NCI-H510A (cell line): Measurements from ENCODE around the gene HIVEP3.

Experiments used
- DNase-seq: peaks from one replicate; lab custom pipeline; 2025; lab: John Stamatoyannopoulos, UW

Gene HIVEP3

DNA sequence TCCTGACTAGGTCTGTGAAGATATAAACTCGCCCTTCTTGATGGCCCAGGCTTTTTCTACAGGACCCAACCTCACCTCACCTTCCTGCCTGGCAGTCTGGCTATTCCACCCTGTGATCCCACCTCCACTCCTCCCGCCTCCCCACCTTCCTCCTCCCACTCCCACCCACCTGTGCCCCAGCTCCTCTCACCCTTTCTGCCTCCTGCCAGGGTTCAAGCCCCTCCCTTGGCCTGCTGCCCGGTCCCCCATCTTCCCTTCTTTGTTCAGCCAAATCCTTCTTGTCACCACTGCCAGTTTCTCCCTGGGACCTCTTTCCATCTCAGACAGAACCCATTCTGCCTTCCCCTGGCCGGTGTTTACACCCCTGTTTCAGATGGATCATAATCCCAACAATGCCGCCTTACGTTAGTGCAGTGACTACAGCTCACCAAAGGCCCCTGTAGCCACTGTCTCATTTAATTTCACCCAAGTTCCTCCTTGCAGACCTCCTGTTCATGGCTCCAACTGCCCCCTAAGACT lies 306.7 kb downstream of the HIVEP3 start:
- no peak for DNase-seq

DNA sequence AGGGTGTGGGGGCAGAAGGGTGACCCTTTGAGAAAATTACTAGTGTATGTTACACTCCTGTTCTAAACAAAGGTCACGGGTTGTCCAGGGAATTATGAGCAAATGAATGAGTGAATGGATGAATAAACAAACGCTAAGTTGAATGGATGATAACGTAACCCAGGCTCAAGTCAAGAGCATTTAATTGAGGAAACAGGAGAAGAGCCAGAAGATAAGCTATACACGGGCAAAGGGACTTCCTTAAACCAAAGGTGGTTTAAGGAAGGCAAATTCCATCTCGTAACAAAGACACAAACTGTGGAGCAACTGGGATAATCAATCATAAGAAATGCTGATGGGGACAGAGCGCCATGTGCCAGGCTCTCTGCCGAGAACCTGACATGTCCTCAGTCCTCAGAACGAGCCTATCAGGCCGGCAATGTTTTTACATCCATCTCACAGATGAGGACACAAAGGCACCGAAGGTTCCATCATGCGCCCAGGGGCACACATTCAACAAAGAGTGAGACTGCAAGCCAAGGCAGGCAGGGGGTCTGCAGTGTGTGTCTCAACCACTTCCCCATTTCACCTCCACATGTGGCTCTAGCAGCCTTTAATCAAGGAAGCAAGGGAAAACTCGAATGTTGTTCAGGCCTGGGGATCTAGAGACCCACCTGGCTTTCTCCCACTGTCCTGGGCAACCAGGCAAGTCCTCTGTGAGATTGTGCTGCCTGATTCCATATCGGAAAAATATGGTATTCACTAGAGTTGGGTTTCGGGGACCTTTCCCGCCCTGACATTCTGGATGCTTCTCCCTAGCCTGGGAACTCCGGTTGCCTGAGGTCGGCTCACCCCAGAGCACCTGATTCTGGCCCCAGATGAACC lies 307.4 kb downstream of the HIVEP3 start:
- DNase-seq: no peak

DNA sequence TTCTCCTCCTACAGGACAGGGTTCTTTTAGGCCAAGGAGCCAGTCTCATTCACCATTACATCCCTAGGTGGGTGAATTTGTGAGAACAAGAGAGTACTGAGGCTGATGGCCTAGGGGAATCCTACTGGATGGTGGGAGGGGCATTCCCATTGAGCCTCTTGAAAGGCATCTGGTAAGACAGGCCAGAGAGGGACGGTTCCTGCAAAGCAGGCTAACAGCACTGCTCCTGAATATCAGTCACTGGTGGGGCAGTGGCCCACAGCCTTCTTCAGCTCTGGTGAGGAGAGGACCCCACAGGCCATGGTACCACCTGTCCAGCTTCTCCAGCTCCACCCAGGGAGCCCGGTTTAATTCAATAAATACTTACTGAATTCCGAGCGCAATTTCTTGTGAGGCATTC lies 308.4 kb downstream of the HIVEP3 start:
- no peak for DNase-seq

DNA sequence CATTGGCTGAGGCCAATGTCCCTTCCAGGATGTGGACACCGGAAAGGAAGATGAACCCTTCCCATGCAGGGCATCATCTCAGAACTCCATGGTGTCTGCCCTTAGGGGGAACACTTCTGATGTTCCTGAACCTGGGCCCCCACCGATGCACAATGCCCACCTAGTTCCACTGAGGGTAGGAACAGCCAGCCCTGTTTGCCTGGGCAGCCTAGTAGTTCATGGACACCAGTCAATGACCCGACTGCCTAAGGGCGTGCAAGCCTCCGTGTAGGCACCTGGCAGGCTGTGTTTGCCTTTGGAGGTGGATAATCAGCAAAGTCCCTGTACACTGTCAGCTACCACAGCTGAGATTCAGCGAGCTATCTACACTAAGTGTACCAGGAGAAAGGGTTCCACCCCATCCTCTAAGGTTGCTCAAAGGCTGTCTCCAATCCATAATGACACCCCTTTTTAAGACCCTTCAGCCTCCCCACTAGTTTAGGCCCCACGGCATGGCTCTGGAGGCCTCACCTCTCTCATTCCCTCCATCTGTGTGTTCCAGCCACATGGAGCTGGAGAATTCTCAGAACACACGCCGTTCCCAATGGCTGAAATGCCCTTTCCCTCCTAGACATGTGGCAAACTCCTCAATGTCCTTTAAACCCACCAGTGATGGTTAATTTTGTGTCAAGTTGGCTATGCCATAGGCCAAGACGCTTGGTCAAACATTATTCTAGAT lies 309.4 kb downstream of the HIVEP3 start:
- no peak for DNase-seq

DNA sequence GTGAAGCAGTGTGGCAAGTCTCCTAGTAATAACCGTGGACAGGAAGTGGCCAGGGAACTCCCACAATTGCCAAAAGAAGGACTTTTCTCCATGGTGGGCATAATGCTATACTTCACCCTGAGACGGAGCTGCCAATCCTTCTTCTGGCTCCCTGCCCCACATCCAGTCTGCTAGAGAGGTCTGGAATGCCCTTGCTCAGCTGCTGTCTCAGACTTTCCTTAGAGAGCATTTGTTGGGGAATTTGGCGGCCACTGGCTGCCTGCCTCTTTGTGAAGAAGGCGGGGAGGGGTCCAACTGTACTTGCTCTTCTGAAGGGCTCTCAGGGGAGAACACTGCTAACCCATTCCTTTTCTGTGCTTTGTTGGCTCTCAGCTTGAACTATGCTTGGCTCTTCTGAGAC lies 310.5 kb downstream of the HIVEP3 start:
- DNase-seq: no peak

DNA sequence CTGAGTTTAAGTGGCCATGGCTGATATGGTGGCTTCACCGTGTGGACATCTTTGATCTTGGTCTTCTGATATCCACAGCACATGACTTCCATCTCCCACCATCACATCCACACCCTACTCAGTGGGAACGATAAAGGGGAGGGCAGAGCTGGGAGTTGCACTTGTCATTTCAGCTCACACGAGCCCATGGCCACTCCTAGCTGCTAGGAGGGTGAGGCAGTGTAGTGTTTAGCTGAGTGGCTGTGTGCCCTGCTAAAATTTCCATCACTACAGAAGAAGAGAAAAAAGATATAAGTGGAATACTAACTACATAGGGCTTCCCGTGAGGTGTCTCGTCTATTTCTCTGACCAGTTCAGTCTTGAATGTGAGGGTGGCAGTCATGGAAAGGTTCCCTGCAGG lies 310.9 kb downstream of the HIVEP3 start:
- DNase-seq: no peak

DNA sequence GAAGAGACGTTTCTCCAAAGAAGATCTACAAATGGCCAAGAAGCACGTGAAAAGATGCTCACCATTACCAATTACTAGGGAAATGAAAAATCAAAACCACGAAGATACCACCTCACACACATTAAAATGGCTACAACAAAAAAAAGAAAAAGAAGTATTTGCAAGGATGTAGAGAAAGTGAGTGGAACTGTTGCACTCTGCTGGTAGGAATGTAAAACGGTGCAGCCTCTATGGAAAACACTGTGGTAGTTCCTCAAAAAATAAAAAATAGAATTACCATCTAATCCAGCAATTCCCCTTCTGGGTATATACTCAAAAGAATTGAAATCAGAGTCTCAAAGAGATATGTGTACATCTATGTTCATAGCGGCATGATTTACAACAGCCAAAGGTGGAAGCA lies 318.8 kb downstream of the HIVEP3 start:
- no peak for DNase-seq

DNA sequence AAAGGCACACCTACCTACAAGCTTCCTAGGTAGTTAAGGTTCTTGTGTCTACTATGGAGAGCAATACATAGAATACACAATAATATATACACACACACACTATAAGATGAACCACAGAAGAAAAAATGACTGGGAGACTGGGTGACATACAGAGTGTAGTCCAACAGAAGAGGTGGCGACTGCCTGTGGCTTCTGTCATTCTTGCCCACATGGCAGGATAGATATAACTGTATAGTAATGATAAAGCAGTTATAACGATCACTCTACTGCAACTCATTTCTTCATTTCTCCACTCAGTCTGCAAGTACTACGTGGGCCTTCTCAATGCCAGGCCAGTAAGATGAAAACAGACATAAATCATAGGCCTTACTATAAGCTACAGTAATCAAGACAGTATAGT lies 320.4 kb downstream of the HIVEP3 start:
- DNase-seq: no peak

DNA sequence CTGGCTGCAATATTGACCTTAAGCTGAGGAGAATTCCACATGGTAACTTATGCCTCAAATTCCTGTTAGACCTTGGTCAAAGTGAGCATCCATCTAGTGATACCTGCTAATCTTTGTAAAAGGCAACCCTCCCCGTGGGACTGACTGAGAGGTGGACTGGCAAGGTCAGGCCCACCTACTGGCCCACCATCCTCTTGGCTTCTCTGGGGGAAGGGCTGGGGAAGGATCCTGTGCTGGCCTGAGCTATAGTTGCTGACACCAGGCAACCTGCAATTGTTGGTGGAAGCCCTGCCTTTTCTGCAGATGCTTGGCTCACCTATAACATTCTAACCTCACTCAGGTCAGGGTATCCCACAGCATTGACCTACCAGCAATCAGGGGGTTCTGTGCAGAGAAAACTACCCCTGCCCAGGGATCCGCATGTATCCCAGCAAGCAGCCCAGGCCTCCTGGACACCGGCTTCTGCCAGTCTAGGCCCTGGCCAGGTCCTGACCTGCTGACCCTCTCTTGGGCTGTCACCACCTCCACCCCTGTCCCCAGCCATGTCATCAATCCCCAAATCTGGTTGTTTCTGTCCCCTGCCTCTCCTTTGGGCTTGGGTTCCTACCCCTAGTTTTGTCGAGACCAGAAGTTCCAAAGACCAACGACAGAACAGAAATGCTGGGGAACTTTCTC lies 326.1 kb downstream of the HIVEP3 start:
- no peak for DNase-seq

DNA sequence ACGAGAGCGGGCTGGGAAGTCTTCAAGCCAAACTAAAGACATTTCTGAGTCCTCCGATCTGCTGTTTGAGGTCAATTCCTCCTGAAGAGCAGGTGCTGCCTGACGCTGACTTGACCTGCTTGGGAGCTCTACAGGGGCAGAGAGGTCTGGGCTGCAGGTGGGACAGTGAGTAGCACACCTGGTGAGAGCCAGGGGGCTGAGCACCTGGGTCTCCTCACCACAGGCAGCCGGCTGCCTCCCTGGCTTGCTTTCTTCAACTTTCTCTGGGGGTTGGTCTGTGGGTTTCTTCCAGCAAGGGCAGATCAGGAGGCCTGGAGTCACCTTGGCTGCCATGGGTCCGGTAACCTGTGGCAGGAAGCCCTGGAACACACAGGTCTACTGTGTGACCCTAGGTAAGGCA lies 326.8 kb downstream of the HIVEP3 start:
- DNase-seq: no peak

DNA sequence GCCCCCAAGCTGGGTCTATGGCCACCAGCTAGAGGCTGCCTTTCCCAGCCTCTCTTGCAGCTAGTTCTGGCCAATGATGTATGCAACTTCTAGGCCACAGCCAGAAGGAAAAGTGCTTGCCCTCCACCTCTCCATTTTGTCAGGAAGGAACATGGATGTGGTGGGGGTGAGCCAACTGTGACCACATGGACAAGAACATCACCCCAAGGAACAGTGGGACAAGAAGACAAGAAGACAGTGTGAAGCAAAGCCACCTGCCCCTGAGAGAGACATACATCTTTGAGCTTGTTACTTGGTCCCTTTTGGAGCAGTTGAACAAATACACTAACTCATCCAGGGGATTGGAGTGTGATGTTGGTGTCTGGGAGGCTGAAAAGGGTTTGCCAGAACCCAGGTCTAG lies 328.4 kb downstream of the HIVEP3 start:
- DNase-seq: no peak

DNA sequence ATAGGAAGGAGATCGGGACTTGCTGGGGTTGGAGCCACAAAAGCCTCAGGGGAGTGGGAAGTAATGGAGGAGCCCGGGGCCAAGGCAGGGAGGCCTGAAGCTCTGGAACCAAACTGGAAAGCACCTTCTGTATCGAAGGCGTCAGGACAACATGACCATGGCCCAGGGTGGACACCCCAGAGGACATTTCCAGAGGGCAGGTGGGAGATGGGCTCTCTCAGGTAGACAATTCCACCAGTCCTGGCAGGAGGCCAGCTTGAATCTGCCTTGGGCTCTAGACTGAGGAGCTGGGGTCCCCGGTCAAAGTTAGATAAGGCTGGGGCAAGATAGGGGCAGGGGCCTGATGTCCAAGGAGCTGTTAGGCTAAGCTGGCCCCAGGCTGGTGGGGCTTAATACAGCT lies 329.3 kb downstream of the HIVEP3 start:
- DNase-seq: no peak

DNA sequence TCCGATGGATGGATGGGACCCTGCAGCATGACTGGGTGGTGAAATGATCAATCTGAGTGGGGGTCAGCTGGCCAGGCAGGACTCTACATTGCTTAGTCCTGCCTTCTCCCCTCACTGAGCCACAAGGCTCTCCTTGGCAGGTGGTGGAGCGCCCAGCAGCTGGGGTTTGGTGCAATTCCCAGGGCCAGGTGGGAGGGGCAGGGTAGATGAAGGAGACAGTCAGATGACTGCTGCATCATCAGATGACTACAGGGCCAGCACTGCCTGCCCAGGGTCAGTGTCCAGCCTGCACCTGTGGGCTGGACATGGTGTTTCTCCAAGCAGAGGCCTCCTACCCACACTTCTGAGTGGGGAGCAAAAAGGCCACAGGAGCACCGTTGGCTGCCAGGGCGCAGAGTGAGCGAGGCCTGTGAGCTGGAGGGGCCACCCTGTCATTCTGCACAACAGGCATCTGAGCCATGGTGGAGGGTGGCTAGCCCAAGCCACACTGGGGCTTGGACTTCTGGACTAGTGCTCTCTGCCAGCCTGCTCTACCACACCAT lies 330.3 kb downstream of the HIVEP3 start:
- no peak for DNase-seq

DNA sequence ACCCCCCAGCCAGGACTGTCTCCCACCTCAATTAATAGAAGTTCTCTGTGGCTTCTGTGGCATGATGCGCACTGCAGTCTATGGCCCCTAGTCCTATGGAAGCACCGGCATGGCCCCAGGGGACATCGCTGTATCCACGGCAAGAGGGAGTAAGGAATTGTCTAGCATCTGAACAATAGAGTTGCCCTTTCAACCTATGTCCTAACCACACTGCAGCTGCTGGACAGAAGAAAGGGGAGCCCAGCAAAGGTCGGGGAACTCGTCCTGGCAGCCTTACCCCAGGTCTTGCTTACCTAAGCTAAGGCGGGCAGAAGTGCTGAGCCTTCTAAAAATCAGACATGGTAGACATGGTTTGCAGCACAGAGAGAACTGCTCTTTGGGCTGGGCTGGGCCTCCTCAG lies 330.9 kb downstream of the HIVEP3 start:
- DNase-seq: no peak

DNA sequence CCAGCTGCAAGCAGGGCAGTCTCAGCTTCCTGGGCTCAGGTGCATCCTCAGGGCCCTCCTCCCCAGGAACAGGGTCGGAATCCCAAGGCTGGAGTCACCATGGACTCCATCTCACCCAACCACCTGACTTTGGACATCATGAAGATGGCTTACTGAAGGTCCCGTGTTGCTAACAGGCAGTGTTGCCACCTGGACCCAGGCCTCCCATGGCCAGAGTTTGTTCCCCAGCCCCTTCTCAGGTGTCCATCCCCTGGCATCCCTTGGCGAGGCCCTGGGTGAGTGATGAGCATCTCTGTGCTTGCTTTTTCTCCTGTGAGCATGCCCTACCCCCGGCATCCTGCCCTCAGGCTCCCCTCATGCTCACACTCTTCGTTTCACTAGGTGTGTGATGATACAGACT lies 332.5 kb downstream of the HIVEP3 start:
- no peak for DNase-seq

DNA sequence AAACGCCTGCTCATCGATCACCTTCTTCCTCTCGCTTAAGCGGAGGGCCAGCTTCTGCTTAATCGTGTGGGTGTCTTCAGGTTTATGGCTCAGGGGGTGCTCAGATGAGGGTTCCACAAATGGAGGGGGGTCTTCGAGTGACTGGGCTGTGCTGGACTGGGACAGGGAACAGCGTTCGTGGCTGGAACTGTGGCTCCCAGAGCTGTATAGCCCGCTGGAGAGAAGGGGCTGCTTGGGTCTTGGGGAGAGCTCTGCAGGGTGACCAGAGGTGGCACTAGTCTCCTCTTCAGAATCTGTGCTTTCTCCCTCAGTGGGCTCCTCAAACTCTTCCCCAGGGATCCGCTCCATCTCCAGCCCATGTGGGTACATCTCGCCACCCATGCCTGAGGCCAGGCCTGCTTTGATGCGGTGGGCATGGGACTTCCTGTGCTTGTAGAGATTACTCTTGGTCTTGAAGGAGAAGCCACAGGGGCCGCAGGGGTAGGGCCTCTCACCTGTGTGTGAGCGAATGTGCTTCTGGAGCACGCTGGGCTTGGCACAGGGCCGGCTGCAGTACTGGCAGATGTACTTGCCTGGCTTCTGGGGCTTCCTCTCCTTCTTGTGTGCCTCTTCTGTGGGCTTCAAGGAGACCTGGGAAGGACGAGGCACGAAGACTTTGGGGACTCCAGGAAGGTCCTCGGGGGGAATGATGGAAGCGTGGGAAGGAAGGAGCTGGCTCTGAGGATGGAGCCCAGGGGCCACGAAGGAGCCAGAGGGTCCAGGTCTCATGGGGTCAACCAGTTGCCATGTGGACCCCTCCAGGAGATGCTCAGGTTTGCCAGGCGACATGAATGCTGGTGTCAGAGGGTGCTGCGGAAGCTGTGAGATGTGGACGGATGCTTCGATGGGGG lies 334.8 kb downstream of the HIVEP3 start:
- DNase-seq: no peak

DNA sequence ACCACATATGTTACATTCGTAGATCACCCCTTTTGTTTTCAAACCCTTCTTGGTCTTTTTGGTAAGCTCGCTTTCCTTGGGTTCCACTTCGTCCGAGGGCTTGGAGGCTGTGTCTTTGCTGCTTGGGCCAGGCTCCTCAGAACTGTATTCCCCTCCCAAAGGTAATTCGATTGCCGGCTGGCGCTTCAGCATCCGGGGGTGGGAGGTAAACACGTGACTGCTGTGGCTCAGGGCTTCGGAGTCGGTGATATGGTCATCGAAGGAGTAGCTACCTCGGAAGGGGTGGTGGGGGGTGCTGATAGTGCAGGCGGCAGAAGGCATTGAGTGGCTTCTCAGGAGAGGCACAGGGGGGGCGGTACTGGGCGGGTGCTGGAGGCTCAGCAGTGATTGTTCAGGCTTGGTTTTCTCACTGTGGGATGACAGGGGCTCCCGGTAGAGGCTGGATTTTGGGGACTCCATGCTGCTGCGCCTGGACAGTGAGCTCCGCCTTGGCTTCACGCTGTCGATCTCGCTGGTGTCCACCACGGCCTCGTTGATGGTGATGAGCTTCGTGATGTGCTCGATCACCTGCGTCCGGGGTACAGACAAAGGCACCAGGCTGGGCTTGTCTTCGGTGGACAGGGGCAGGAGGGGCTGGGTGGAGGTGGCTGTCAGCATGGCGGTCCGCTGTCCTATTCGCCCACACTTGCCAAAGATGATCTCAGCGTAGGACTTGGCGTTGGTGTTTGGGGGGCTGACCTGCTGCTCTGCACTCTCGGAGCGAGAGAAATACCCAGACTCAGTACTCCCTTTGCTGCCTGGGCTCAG lies 335.7 kb downstream of the HIVEP3 start:
- no peak for DNase-seq

DNA sequence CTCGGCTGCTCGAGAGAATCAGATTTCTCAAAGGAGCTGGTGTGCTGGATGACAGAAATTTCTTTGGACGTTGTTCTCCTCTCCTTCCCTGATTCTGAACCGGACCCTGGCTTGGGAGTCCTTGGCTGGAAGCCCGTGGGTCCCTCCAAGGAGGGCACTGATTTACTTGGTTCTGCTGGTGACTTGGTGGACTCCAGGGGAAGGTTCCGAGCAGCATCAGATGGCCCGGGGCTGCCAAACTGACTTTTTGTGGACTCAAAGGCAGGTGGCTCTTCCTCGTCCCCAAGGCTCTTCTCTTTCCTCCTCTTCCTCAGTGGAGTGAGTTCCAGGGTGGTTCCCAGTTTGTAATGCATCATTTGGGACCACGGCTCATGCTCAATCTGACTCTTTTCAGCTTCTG lies 336.4 kb downstream of the HIVEP3 start:
- no peak for DNase-seq

DNA sequence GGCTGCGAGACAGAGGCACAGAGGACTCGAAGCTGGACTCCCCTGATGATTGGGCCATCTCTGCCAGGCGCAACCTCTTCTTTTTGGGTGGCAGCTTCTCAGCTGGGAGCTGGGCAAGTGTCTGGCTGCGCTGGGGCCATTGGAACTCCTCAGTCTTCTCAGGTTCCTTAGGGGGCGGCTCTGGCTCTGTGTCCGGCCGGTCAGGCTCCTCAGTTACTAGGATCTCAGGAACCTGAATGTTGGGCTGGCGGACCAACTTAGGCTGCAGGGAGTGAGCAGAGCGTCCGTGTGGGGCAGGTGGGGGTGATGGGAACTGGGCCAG lies 336.8 kb downstream of the HIVEP3 start:
- no peak for DNase-seq

DNA sequence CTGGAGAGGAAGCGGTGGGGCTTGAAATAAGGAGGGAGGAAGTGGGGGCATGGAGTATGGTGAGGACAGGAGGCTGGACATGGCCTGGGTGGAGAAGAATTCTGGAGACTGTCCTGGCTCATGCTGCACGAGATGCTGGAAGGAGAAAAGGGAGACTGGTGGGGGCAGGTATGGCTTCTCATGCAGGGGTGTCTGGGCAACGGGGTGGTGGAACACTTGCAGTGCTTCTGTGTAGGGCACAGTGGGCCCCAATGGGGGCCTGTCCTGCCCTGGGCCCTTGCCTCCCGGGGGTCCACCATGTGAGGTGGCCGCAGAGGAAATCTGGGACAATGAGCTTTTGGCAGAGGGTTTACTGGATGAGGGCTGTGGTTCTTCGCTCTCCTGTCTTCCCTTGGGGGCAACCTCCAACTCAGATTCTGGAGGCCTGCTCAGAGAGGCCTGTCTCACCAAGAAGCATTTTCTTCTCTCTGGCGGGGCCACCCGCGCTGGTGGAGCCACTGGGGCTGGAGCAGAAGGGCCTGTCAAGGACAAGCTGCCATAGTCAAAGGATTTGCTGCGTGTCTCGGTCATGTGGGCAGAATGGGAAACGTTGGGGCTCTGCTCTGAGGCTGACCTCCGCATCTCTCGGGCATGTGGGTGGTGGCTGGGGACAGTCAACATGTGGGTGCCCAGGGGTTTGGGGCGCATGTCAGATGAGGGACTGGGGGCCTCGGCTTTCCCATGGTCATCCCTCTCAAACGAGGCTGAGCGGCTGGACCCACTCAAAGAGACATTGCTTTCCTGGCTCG lies 337.3 kb downstream of the HIVEP3 start:
- no peak for DNase-seq
